Smooth muscle cell (in vitro differentiated cells): ENCODE data around the gene ANXA2. TPM values are rescaled to one million over a fixed set of nuclear protein-coding genes. Genes with fewer than 3 reads are reported as not detected.
A peak's percentile ranks its signal among the peaks of the same experiment; 100 is the strongest.

Experiments
- DNase-seq: peaks from one replicate; lab custom pipeline; 2025; ENCODE audit not compliant: unreplicated experiment; lab: John Stamatoyannopoulos, UW
- H2AFZ ChIP-seq: fragments of 200-600 bp; sonication (generic); 2 replicates; pipeline ENCODE4 v1.6.0; 2016; ENCODE audit warnings: antibody characterized with exemption, low read depth, mild to moderate bottlenecking
- H3F3A ChIP-seq: fragments of 200-600 bp; sonication (generic); 2 replicates; pipeline ENCODE4 v1.6.0; 2017; ENCODE audit warnings: antibody characterized with exemption, low read depth
- H3K27ac ChIP-seq: fragments of 200-600 bp; sonication (generic); 2 replicates; pipeline ENCODE4 v1.5.1; 2016; ENCODE audit warnings: low read depth, mild to moderate bottlenecking
- H3K27me3 ChIP-seq: fragments of 200-600 bp; sonication (generic); 2 replicates; pipeline ENCODE4 v1.6.1; 2016; ENCODE audit warnings: low read depth, mild to moderate bottlenecking
- H3K36me3 ChIP-seq: fragments of 200-600 bp; sonication (generic); 2 replicates; pipeline ENCODE4 v1.5.1; 2016; ENCODE audit warnings: low read depth
- H3K4me1 ChIP-seq: fragments of 200-600 bp; sonication (generic); 2 replicates; pipeline ENCODE4 v1.5.1; 2016; ENCODE audit warnings: low read depth
- H3K4me2 ChIP-seq: fragments of 200-600 bp; sonication (generic); 2 replicates; pipeline ENCODE4 v1.6.0; 2016; ENCODE audit warnings: mild to moderate bottlenecking
- H3K4me3 ChIP-seq: fragments of 200-600 bp; sonication (generic); 2 replicates; pipeline ENCODE4 v1.5.1; 2016; ENCODE audit warnings: mild to moderate bottlenecking
- H3K79me2 ChIP-seq: fragments of 200-600 bp; sonication (generic); 2 replicates; pipeline ENCODE4 v1.6.0; 2016; ENCODE audit warnings: low read depth, mild to moderate bottlenecking
- H3K9ac ChIP-seq: fragments of 200-600 bp; sonication (generic); 2 replicates; pipeline ENCODE4 v1.6.0; 2016; ENCODE audit warnings: low read depth
- H3K9me3 ChIP-seq: fragments of 200-600 bp; sonication (generic); replicated peaks from 2 replicates; pipeline ENCODE4 v1.5.1; 2016; ENCODE audit warnings: low read depth
- H4K20me1 ChIP-seq: fragments of 200-600 bp; sonication (generic); 2 replicates; pipeline ENCODE4 v1.6.0; 2016; ENCODE audit warnings: low read depth
- WGBS: methylation state at CpG from one replicate; pipeline ENCODE4 v1.1.7; 2016; ENCODE audit warnings: low lambda C conversion rate; 5-methylcytosine and 5-hydroxymethylcytosine counted together
- polyA plus RNA-seq: library from polyadenylated mRNA; unstranded; fragments of >200 nt; fragmentation: Nextera tagmentation; extraction: Ambion mirVana; gene quantifications from 2 replicates; pipeline ENCODE4 v1.2.1, GENCODE V29; 2016
- total RNA-seq: library from RNA; depleted of rRNA; stranded (reverse); fragments of >200 nt; gene quantifications from 2 replicates; pipeline ENCODE4 v1.2.3, GENCODE V29; 2014
- TF ChIP-seq, protein P1 (sequence below): fragments of 200-600 bp; sonication (generic); IDR thresholded peaks from 2 replicates; pipeline ENCODE4 v1.5.1; 2017; ENCODE audit warnings: borderline replicate concordance, mild to moderate bottlenecking, antibody characterized with exemption; ENCODE audit not compliant: insufficient read depth, poor library complexity, severe bottlenecking

The ANXA2 gene
- total and polyA plus RNA-seq, 2 experiments from 2014 or later, result 2,477 to 2,665 TPM

DNA sequence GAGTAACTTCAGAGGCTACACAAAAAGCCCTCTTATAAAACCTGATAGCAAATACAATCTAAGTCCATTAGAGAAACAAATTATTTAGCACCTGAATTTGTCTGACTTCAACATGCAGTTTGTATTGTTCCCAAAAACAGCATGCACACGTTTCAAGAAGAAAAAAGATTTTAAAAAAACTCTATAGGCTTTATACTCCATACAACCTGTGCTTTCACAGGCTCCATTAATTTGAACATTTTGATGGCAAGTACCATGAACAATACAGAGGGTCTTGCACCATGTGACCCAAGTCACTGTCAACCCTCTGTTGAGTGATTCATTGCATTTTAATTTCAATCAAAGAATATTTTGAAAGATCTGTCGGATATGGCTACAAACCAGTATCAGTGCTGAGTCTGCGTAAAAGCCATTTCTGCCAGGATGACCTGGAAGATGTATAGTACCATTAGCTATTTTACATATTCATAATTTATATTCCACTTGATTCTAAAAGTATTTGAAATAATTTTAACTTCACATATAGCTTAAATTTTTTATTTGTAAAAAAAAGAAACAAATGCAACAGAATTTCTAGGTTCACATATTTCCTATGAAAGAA, 13.2 kb downstream of the ANXA2 start:
- H4K20me1 ChIP-seq, result peaks cover 100% of the 10 kb centered on the region
- H2AFZ ChIP-seq, result no peak overlapping the region
- H3K4me1 ChIP-seq, result peaks cover 15% of the 10 kb centered on the region
- peak overlapping the region; percentile 99 for H3K27ac ChIP-seq
- H3K4me3 ChIP-seq, result no peak overlapping the region
- no peak for DNase-seq
- H3F3A ChIP-seq, result peaks cover 67% of the 10 kb centered on the region
- TF ChIP-seq, protein P1, sequence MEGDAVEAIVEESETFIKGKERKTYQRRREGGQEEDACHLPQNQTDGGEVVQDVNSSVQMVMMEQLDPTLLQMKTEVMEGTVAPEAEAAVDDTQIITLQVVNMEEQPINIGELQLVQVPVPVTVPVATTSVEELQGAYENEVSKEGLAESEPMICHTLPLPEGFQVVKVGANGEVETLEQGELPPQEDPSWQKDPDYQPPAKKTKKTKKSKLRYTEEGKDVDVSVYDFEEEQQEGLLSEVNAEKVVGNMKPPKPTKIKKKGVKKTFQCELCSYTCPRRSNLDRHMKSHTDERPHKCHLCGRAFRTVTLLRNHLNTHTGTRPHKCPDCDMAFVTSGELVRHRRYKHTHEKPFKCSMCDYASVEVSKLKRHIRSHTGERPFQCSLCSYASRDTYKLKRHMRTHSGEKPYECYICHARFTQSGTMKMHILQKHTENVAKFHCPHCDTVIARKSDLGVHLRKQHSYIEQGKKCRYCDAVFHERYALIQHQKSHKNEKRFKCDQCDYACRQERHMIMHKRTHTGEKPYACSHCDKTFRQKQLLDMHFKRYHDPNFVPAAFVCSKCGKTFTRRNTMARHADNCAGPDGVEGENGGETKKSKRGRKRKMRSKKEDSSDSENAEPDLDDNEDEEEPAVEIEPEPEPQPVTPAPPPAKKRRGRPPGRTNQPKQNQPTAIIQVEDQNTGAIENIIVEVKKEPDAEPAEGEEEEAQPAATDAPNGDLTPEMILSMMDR, result no peak
- no peaks in the 10 kb centered on the region for H3K9me3 ChIP-seq
- peaks cover 9% of the 10 kb centered on the region for H3K36me3 ChIP-seq
- peaks cover 89% of the 10 kb centered on the region for H3K79me2 ChIP-seq
- peak overlapping the region; percentile 42 for H3K4me2 ChIP-seq
- no peak overlapping the region for H3K9ac ChIP-seq
- WGBS, result 93% methylated on average over 3 of the region's 3 CpGs
- no peaks in the 10 kb centered on the region for H3K27me3 ChIP-seq

DNA sequence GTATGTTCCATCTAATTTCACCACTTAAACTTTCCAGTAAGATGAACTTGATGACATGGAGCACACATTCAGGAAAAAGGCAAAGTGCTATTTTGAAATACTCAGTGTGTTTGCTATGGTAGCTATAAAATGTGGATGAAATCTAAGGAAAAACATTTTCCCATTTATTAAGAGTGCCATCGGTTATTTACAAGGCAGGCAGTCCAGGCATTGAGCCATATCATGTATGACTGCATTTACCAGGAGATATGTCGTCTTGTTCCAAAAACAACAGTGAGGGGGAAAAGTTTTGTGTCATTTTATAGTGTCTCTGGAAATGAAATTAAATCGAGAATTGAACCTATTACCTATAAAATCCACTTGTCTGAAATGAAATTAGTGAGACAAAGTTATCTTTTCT, 13.7 kb downstream of the ANXA2 start:
- H2AFZ ChIP-seq, result no peak overlapping the region
- H3K27me3 ChIP-seq, result no peaks in the 10 kb centered on the region
- H3K27ac ChIP-seq, result peak overlapping the region; percentile 99
- peak overlapping the region; percentile 42 for H3K4me2 ChIP-seq
- peaks cover 20% of the 10 kb centered on the region for H3K4me1 ChIP-seq
- peaks cover 9% of the 10 kb centered on the region for H3K36me3 ChIP-seq
- no peaks in the 10 kb centered on the region for H3K9me3 ChIP-seq
- H3F3A ChIP-seq, result peaks cover 72% of the 10 kb centered on the region
- H3K4me3 ChIP-seq, result no peak overlapping the region
- H4K20me1 ChIP-seq, result peaks cover 100% of the 10 kb centered on the region
- WGBS, result 91% methylated on average over 3 of the region's 3 CpGs
- peaks cover 88% of the 10 kb centered on the region for H3K79me2 ChIP-seq
- no peak for DNase-seq
- TF ChIP-seq, protein P1, result no peak
- no peak overlapping the region for H3K9ac ChIP-seq

DNA sequence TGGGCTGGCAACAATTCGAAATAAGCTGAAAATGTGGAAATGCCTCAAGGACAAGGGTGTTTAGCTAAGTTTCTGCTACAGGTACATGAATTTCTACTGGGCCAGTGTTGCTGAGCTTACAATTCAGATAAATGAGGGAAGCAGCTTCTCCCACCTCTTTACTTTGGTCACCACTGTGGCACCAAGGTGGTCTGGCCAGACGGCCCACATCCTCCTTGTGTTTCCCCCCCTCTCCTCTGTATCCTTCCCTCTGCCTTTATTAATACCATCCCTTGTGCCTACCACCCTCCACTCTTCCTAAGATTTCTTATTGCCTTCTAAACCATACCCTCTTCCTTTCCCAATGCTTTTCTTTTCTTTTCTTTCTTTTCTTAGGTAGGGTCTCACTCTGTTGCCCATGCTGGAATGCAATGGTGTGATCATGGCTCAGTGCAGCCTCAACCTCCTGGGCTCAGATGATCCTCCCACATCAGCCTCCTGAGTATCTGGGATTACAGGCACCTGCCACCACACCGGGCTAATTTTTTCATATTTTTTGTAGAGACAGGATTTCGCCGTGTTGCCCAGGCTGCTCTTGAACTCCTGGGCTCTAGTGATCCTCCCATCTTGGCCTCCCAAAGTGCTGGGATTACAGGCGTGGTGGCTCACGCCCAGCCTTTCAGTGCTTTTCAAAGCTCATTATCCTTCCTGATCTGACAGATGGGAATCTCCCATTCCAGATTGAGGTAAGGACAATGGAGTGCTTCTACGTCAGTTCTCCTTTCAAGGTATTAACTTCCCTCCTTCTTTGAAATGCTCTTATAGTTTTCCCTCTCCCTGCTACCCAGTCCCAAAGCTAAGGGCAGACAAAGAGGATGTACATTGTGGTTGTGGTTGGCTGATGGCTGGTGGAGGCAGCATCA, 14.8 kb downstream of the ANXA2 start:
- Histone ChIP-seq H3K4me3 (no peak overlapping the region), H3K4me2 (peak overlapping the region; percentile 58), H3K9ac (no peak overlapping the region), H3K4me1 (peaks cover 22% of the 10 kb centered on the region), H3F3A (peaks cover 79% of the 10 kb centered on the region), H3K27me3 (no peaks in the 10 kb centered on the region), H3K36me3 (peaks cover 9% of the 10 kb centered on the region), H3K9me3 (no peaks in the 10 kb centered on the region), H3K79me2 (peaks cover 88% of the 10 kb centered on the region), H3K27ac (peak overlapping the region; percentile 99), H2AFZ (no peak overlapping the region), H4K20me1 (peaks cover 100% of the 10 kb centered on the region)
- no peak for DNase-seq
- 91% methylated on average over 8 of the region's 8 CpGs for WGBS
- TF ChIP-seq, protein P1, result no peak
